Thyroid gland (tissue), 4 donors: ENCODE results near the gene MLH3. TPM values are rescaled to one million over a fixed set of nuclear protein-coding genes. Genes with fewer than 3 reads are reported as not detected.

Source experiments
- DNase-seq, 2 donors: peaks; one replicate each; pipeline ENCODE4 v3.0.0-alpha.2; 2019
- H3K27ac ChIP-seq, 3 donors: fragments of 200-600 bp; sonication (generic); 1 replicate in 2 of 3; 2 replicates in 1 of 3; pipeline ENCODE4 v1.5.1; 2016 to 2019; ENCODE audit warnings: mild to moderate bottlenecking in 1 of 3, moderate library complexity in 1 of 3
- H3K27me3 ChIP-seq: fragments of 200-600 bp; sonication (generic); one replicate; pipeline ENCODE4 v1.5.1; 2019
- H3K36me3 ChIP-seq, 2 donors: fragments of 200-600 bp; sonication (generic); one replicate each; pipeline ENCODE4 v1.5.1; 2016 to 2019
- H3K4me1 ChIP-seq, 2 donors: fragments of 200-600 bp; sonication (generic); one replicate each; pipeline ENCODE4 v1.5.1; 2017 to 2019
- H3K4me3 ChIP-seq, 3 donors: fragments of 200-600 bp; sonication (generic); replicated peaks in 1 of 3; 1 replicate in 2 of 3; 2 replicates in 1 of 3; pipeline ENCODE4 v1.5.1; 2016; ENCODE audit warnings: mild to moderate bottlenecking in 1 of 3
- H3K9me3 ChIP-seq: fragments of 200-600 bp; sonication (generic); one replicate; pipeline ENCODE4 v1.5.1; 2017
- CTCF ChIP-seq, 6 experiments: fragments of 200-600 bp in 3 of 6; fragments of 450-650 bp in 3 of 6; sonication (generic) in 3 of 6; IDR thresholded peaks; one replicate each; pipeline ENCODE4 v1.5.1; 2016 to 2019; ENCODE audit warnings: antibody characterized with exemption in 6 of 6, mild to moderate bottlenecking in 2 of 6, inconsistent platforms in 1 of 6, moderate library complexity in 1 of 6
- POLR2A ChIP-seq, 2 donors: fragments of 450-650 bp; IDR thresholded peaks; one replicate each; pipeline ENCODE4 v1.6.1; 2017; ENCODE audit warnings: antibody characterized with exemption in 2 of 2, mild to moderate bottlenecking in 2 of 2, moderate library complexity in 1 of 2
- WGBS, 2 donors: methylation state at CpG; one replicate each; pipeline ENCODE4 v1.1.5; 2017; 5-methylcytosine and 5-hydroxymethylcytosine counted together
- intact Hi-C: fragments of 100-400 bp; cut with DNase I; formaldehyde crosslinking; loops from one replicate; pipeline ENCODE4 v1.15.1; 2023
- total RNA-seq, 4 donors: library from RNA; depleted of rRNA; stranded (reverse); fragments of >200 nt; gene quantifications; one replicate each; pipeline ENCODE4 v1.2.3, GENCODE V29; 2016

The MLH3 gene
- total RNA-seq, 4 donors from 2014 or later, result 48.1 to 68.1 (median 57.9) TPM

- 86 to 91% methylated on average over 4 of the region's 4 CpGs for WGBS, 2 donors
- no peak overlapping the region for H3K27ac ChIP-seq
- H3K27me3 ChIP-seq, result no peaks in the 10 kb centered on the region
- intact Hi-C loops, result no loop called here
- H3K4me1 ChIP-seq, result peaks cover 15 to 38% of the 10 kb centered on the region in 2 donors
- no peak overlapping the region for H3K4me3 ChIP-seq
- no peaks in the 10 kb centered on the region for H3K36me3 ChIP-seq
- H3K9me3 ChIP-seq, result no peaks in the 10 kb centered on the region
- no peak for DNase-seq
- TF ChIP-seq POLR2A (IDR thresholded peaks at IDR 0.05) (no peak), CTCF (IDR thresholded peaks at IDR 0.05) (no peak)
These were observed 68.6 kb downstream of the MLH3 start for GRCh38 chr14:74982661-74983060.

GRCh38 chr14:74981833-74982232 lies 69.4 kb downstream of the MLH3 start:
- Histone ChIP-seq H3K27me3 (no peaks in the 10 kb centered on the region), H3K4me1 (peaks cover 15 to 38% of the 10 kb centered on the region in 2 donors), H3K9me3 (no peaks in the 10 kb centered on the region), H3K27ac (no peak overlapping the region), H3K36me3 (no peaks in the 10 kb centered on the region), H3K4me3 (no peak overlapping the region)
- no peak for TF ChIP-seq POLR2A (IDR thresholded peaks at IDR 0.05)
- intact Hi-C loops, result no loop called here
- no peak for DNase-seq
- 84 to 88% methylated on average over 5 of the region's 5 CpGs for WGBS, 2 donors

GRCh38 chr14:74981462-74981782 lies 69.8 kb downstream of the MLH3 start:
- intact Hi-C loops, result no loop called here
- Histone ChIP-seq H3K36me3 (no peaks in the 10 kb centered on the region), H3K4me3 (no peak overlapping the region), H3K9me3 (no peaks in the 10 kb centered on the region), H3K27me3 (no peaks in the 10 kb centered on the region), H3K4me1 (peaks cover 15 to 38% of the 10 kb centered on the region in 2 donors), H3K27ac (no peak overlapping the region)
- WGBS, 2 donors, result 88 to 89% methylated on average over 7 to 9 of the region's 9 CpGs
- TF ChIP-seq POLR2A (IDR thresholded peaks at IDR 0.05) (no peak), CTCF (IDR thresholded peaks at IDR 0.05) (no peak)
- no peak for DNase-seq

- no peak for TF ChIP-seq POLR2A (IDR thresholded peaks at IDR 0.05)
- TF ChIP-seq CTCF (IDR thresholded peaks at IDR 0.05), result no peak
- H3K4me1 ChIP-seq, result peaks cover 11 to 37% of the 10 kb centered on the region in 2 donors
- no peaks in the 10 kb centered on the region for H3K27me3 ChIP-seq
- no peaks in the 10 kb centered on the region for H3K36me3 ChIP-seq
- H3K9me3 ChIP-seq, result no peaks in the 10 kb centered on the region
- no peak overlapping the region for H3K27ac ChIP-seq
- DNase-seq, result no peak
- intact Hi-C loops, result no loop called here
- no peak overlapping the region for H3K4me3 ChIP-seq
- WGBS, 2 donors, result 65 to 76% methylated on average over 11 to 16 of the region's 35 CpGs
These were observed 70.4 kb downstream of the MLH3 start for GRCh38 chr14:74980731-74981461.

GRCh38 chr14:74980398-74980730 lies 70.9 kb downstream of the MLH3 start:
- Histone ChIP-seq H3K27me3 (no peaks in the 10 kb centered on the region), H3K36me3 (no peaks in the 10 kb centered on the region), H3K27ac (no peak overlapping the region), H3K9me3 (no peaks in the 10 kb centered on the region), H3K4me3 (no peak overlapping the region), H3K4me1 (peaks cover 9 to 37% of the 10 kb centered on the region in 2 donors)
- DNase-seq, result no peak
- WGBS, 2 donors, result 93 to 98% methylated on average over 4 of the region's 4 CpGs
- TF ChIP-seq CTCF (IDR thresholded peaks at IDR 0.05) (no peak), POLR2A (IDR thresholded peaks at IDR 0.05) (no peak)
- intact Hi-C loops, result no loop called here
